ENCODE results near the gene HOXB3.
"Not testable (repeated sequence)": the region's sequence is repeated elsewhere in the genome, so short reads cannot be mapped to it uniquely, and the experiment has no call there.

Gene HOXB3

DNA sequence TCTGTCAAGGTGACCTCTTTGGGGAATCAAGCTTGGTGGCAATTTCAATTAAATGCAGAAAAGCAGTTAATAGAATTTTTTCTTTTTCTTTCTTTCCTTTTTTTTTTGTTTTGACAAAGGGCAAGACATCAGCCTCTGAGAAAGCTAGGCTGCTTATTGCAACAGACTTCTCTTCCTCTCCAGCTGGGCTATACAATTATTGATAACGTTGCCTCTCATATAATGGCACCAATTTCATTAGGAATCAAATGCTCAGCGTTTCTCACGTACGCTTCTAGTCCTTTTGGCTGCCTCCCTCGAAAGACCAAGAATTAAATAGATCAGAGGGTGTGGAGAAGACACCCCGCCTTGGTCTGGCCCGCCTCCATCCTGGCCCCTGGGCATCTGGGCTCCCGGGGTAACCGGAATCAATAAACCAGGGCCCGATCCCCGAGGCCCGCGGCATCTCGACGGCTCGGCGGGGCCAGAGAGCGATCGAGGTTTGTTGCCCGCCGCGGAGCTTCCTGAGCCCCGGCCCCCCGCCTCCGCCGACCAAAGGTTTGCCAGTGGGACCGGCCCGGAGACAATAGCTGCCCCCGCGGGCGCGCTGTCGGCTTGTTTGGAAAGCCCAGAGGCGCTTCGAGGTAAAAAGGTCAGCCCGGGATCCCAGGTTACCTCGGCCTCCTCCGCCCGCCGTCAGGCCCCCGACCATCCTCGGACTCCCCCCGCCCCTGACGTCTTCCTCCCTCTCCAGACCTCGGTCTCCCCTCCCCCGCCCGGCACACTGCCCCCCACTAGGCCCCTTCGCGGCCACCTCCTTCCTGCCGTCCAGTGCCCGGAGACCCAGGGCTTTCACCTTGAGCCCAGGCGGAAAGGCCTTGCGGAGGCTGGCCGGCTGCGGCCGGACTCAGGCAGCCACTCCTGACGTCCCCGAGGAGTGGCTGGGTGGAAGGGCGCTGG is 63.2 kb downstream of the HOXB3 start:
- DNase-seq (ENCODE audit: low read depth), result no peak

DNA sequence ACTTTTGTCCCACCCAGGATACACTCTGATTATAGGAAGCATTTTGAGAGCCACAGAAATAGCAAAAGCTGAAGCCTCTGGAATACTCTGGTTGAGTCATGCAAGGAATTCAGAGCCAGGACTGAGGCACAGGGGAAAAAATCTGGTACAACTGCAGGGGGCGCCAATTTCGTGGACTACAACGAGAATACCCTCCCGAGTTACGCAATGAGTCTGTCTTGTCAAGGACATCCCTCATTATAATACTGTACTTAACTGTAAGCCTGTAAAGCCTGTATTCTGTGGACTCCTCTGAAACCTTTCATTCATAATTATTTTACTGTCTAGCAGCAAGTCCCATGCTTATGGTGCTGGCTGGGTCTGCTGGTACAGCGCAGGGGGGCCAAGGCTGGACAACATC is 67.0 kb downstream of the HOXB3 start:
- DNase-seq (ENCODE audit: low read depth), result no peak

DNA sequence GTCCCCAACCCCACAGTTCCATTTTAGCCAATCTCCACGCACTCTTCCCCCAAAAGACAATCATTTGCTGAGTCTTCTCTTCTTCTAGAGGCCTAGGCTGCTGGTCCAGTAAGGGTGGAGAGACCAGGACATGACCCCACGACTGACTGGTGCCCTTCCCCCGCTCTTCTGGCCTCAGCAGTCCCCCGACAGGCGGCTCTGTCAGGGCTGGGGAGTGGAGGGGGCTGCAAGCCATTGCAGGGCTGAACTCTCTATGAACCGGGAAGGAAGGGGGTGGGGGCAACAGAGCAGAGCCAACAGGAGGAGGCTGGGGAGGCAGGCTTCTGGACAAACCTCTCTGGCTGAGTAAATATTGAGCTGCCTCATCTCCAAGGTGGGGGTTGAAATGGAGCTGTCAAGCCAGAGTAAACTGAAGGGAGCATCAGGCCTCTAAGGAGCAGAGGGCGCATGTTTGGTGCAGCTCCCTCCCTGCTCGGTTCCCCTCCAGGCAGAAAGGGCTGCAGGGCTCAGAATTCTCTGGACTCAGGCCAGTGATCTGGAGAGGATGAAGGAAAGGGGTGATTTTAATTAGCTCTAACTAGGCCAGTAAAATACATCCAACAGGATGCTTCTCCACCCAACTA is 67.9 kb downstream of the HOXB3 start:
- no peak for DNase-seq (ENCODE audit: low read depth)

DNA sequence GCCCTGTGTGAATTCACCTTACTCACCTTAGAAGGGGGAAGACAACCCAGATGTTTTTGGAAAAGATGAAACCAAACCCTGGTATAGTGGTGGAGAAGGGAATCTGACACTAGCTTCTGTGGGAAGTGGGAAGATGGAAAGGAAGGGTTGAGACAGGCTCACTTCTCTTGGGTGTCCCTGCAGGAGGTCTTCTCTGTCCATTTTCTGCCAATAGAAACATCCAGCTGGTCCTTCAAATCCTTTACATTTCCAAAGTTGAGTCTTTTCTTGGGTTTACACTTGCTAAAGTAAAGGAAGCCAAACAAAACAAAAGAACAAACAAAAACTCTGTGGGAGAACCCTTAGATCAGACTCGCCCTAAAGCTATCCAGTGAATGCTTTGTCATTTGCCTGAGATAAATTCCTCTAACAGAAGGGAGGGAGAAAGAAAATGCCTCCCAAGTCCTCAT is 69.4 kb downstream of the HOXB3 start:
- no peak for DNase-seq (ENCODE audit: low read depth)

DNA sequence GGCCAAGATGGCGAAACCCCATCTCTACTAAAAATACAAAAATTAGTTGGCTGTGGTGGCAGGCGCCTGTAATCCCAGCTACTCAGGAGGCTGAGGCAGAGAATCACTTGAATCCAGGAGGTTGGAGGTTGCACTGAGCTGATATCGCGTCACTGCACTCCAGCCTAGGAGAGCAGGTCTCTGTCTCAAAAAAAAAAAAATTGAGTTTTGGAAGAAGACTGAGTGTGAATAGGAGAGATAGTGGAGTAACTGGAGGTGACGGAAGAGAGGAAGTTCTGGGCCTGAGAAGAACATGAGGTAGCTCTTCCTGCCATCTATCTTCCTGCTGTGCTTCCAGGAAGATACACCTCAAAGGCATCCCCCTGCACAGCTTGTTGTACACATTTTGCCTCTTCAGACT is 70.6 kb downstream of the HOXB3 start:
- no peak for DNase-seq (ENCODE audit: low read depth)

DNA sequence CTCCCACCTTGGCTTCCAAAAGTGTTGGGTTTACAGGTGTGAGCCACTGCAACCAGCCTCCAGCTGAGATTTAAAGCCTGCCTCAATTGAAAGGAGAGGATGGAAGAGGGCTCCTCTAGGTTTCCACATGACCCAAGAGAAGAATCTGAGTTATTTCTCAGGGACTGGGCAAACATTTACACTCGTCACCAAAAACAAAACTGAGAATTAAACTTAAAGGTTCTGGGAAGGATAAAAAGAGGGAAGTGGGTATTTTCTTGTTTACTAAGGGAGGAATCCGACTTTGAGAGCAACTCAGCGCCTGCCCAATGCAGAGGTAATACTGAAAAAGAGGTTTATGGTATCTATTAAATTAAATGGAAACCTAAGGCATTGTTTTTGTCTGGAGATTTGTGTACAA is 72.6 kb downstream of the HOXB3 start:
- DNase-seq (ENCODE audit: low read depth), result no peak

DNA sequence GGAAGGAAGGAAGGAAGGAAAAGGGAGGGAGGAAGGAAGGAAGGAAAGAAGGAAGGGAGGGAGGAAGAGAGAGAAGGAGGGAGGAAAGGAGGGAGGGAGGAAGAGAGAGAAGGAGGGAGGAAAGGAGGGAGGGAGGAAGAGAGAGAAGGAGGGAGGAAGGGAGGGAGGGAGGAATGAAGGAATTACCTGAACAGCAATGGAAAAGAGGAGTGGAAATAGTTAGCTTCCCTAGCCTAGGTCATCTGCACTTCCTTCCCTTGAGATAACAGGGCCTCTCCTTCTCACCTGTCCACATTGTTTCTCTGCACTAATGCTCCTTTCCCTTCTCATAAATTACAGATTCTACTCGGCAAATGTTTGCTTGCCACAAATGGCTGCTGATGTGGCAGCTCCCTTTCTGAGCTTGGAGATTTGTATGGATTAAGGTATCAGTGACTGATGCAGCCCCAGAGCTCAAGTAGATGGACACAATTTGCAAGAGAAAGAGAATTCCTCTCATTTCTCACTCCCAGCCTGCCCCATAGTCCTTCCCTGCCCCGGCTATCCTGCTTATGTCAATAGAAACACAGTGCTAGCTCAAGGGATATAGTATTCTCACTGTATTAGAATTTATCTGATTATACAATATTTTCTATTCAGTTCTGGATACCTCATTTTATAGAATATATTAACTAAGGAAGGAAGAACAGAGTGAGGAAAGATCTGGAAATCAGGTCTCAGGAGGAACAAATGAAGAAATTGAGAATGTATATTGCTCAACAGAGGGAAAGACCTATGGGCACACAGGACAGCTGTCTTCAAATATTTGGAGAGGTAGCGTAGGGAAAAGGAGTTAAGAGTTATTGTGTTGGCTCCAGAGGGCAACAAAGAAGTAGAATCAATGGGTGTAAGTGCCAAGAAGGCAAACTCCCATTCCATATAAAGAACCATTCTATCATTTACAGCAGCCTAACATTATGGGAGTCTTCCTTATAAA is 73.8 kb downstream of the HOXB3 start:
- DNase-seq (ENCODE audit: low read depth), result no peak

DNA sequence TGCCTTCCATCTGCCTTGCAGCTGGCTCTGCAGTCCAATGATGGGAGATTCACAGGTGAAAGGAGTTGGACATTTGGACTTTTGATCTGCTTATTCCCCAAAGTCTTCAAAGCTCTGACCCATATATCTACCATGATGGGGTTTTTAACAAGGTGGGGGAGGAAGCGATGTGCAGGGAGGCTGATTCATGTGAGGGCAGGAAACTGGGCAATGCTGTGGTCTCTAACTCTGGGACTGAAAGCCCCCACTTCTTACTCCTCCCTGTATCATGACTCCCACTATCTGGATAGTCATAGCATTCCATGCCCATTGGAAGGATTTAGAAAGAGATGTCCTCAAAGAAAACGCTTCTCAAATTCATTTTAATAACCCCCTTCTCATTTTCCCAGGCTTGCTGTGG is 75.6 kb downstream of the HOXB3 start:
- DNase-seq (ENCODE audit: low read depth), result no peak

DNA sequence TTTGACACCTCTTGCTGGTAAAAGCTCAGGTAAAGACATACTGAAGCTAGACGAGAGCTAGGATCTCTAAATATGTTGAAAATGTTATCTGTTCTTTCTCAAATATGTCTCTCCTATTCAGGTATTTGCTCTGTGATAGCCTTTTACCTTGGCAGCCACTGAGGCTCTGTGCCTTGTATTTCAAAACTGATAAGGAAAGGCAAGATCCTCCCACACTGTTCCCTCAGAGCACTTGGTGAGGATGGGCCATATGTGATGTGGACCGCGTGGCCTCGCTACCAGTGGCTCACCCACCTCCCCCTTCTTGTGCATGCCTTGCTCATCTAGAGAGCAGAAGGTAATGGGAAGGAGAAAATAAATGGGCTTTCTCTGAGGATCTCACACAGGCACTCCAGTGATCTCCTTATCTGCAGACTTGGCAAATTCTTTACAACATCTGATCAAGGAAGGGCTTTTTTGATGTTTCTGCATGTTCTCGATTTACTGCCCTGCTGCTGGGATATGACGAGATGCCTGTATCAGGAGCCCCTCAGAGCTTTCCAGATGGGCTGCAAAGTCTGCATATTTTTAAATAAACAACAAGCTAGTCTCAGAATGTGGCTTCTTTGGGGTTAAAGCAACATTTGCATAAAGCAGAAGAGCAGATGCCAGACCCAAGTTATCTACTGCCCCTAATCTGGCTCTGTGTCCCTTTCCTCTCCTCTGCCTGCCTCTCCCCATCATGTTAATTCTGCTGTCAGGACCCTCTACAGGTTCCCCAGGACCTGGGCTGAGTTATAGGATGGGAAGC is 76.2 kb downstream of the HOXB3 start:
- no peak for DNase-seq (ENCODE audit: low read depth)

DNA sequence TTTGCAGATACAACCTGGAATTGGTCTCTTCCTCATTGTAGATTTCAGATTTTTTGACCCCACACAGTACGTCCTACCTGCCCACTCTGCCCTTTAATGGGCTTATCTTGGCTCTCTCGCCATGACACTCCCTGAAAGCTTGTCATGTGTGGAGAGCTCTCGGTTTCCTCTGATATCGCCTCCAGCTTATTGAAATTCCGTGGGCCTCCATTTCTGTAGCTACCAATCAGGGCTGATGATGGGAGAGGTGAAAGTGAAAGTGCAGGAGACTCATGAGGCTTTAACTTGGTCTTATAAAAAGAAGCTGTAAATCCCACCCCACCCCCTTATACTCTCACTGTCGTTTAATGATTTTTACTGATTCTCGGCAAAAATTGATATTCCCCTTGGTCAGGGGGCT is 76.9 kb downstream of the HOXB3 start:
- no peak for DNase-seq (ENCODE audit: low read depth)

DNA sequence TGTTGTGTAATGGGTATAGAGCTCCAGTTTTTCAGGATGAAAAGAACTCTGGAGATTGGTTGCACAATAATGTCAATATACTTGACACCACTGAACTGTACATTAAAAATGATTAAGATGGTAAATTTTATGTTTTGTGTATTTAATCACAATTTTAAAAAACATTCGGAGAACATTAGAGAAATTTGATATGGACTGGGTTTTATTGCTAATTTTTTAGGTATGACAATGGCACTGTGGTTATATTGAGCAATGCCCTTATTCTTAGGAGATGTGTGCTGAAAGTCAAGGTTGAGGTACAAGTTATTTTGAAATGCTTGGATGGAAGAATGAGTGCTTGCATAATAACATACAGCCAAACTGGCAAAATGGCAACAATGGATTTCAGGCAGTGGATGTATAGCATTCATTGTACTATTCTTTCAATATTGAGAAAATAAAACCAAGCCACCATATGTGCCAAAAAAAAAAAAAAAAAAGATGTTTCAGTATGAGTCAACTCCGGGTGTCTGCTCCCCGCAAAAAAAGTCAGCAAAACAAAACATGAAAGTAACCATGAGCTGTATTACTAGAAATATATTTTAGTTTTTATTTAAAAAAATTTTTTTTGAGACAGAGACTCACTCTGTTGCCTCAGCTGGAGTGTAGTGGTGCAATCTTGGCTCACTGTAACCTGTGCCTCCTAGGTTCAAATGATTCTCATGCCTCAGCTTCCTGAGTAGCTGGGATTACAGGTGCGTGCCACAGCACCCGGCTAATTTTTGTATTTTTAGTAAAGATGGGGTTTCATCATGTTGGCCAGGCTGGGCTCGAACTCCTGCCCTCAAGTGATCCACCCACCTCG is 79.1 kb downstream of the HOXB3 start:
- no peak for DNase-seq (ENCODE audit: low read depth)

DNA sequence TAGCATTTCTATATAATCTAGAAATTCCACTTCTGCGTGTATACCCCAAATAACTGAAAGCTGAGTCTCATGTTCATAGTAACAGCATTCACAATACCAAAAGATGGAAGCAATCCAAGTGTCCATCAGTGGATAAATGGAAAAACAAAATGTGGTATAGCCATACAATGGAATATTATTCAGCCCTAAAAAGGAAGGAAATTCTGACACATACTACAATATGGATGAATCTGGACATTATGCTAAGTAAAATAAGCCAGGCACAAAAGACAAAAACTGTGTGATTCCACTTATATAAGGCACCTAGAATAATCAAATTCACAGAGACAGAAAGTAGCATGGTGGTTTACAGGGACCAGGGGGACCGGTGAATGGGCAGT is 79.7 kb downstream of the HOXB3 start:
- DNase-seq (ENCODE audit: low read depth), result no peak

DNA sequence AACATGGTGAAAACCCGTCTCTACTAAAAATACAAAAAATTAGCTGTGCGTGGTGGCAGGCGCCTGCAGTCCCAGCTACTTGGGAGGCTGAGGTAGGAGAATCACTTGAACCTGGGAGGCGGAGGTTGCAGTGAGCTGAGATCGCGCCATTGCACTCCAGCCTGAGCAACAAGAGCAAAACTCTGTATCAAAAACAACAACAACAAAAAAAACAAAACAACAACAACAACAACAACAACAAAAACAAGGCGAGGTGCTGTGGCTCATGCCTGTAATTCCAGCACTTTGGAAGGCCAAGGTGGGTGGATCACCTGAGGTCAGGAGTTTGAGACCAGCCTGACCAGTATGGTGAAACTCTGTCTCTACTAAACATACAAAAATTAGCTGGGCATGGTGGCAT is 80.3 kb downstream of the HOXB3 start:
- not testable (repeated sequence) for DNase-seq (ENCODE audit: low read depth)

DNA sequence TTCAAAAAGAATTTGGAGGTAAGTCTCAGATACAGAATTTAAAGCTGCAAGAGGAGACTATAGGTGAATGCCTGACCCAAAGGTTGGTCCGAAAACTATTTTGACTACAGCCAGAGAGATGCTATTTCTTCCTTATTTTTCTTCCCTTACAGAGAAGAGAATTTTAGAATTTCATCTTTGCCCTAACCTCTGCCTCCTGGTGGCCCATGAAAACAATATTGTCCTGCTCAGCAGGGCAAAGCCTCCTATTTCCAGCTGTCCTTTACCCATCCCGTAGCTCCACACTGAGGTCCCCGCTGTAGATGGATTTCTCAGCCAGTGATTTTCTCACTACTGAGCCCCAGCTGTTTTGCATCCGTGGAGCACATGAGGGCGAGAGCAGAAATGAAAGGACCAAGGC is 83.8 kb downstream of the HOXB3 start:
- DNase-seq (ENCODE audit: low read depth), result no peak

DNA sequence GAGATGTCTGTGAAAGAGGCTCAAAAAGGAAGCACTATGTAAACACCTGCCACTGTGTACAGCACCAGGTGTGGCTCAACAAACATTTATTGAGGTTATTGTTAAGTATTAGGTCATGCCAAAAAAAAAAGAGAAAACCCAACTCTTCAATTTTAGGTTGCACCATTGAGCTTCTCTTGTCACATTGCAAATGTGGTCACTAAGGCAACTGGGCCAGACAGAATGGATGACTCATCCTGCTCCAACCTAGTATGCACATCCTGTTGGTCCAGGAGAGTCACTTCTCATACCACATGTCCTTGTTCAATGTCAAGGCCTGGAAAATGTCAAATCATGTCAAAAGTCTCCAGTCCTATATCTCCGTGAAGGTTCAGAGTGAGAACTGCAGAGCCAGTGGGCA is 84.3 kb downstream of the HOXB3 start:
- DNase-seq (ENCODE audit: low read depth), result no peak

DNA sequence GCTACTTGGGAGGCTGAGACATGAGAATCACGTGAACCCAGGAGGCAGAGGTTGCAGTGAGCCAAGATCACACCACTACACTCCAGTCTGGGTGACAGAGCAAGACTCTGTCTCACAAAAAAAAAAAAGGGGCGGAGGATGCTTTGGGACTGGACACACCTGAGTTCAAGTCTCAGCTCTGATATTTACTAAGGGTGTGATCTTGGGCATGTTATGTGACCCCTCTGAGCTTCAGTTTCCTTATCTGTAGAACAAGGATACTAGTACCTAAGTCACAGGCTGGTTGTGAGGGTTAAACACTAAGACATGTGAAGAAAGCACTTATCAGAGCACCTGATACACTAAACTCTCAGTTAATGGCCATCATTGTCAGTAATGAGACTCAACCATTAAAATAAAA is 85.1 kb downstream of the HOXB3 start:
- DNase-seq (ENCODE audit: low read depth), result no peak

DNA sequence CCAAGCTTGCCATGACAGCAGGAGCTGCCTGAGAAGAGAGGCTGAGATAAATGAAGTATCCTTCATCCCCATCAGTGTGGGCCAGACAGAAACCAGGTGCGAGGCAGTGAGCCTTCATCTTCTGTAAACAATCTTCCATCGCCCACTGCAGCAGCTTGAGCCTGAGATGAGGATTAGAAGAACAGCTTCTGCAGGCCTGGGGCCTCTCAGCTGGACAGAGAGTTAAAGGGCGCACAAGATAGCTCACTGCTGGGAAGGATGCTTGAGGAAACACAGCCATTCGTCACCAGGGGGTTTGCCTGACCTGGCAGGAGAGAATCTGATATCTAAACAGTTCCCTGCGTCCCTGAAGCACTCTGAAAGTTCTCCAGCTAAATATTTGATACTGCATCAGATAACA is 86.3 kb downstream of the HOXB3 start:
- DNase-seq (ENCODE audit: low read depth), result no peak

DNA sequence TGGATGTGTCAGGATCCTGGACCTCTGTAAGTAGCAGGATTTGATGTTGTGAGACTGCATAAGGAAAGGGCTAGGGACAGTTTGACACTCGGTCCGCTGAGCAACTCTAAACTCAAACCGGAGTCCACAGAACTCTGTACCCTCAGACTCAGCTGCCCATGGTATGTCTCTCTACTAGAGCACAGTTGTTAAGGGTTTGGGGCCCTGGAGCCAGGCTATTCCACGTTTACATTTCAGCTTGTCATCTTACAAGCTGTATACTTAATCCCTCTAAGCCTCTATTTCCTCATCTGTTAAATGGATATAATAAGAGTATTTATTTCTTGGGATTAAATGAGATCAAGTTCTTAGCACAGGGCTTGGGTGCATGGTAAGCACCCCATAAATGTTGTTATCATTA is 87.1 kb downstream of the HOXB3 start:
- DNase-seq (ENCODE audit: low read depth), result no peak

DNA sequence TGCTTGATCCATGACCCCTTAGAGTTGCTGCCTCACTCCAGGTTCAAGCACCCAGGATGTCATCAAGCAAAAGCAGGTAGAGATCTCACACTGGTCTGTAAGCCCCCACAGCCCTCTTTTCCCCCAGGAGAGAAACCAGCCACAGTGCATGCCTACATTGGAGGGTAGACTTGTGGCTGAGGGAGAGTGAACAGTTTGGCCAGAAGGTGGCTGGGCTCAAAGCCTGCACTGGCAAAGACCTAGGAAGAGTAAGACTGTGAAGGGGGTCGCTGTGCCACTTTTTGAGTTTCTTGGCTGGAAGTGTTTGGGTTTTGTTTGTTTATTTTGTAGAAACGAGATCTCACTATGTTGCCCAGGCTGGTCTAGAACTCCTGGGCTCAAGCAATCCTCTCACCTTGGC is 87.7 kb downstream of the HOXB3 start:
- DNase-seq (ENCODE audit: low read depth), result no peak

All from stimulated activated CD8-positive, alpha-beta memory T cell treated with anti-CD3 and anti-CD28 coated beads, Interleukin-12 subunit alpha, Interleukin-12 subunit beta, amount 100 ng/mL, for 4 hours (primary cell).